GM21786 (cell line): ENCODE measurements around the gene NDFIP1.

Experiments
- ATAC-seq: cut with Tn5 transposase; IDR thresholded peaks from one replicate; pipeline ENCODE4 v1.9.1; 2021; ENCODE audit not compliant: unreplicated experiment

NDFIP1 gene

DNA sequence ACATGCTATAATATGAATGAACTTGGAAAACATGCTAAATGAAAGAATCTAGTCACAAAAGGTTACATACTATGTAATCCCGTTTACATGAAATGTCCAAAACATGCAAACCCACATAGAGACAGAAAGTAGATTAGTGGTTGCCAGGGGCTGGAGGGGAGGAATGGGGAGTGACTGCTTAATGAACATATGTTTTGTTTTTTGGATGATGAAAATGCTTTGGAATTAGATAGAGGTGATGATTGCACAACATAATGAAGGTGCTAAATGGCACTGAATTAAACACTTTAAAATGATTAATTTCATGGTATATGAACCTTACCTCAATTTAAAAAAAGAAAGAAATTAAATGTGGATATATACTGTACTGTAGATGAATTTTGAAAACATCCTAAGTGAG is 17.6 kb upstream of the NDFIP1 start:
- ATAC-seq = no peak

GRCh38 chr5:142091922-142092321 is 16.7 kb upstream of the NDFIP1 start:
- ATAC-seq = no peak

- ATAC-seq = no peak
Observed at GRCh38 chr5:142095035-142095434, 13.5 kb upstream of the NDFIP1 start.

- ATAC-seq = no peak
Observed at GRCh38 chr5:142095651-142096330, 12.8 kb upstream of the NDFIP1 start.

- no peak for ATAC-seq
Observed at GRCh38 chr5:142096382-142096781, 12.2 kb upstream of the NDFIP1 start.

DNA sequence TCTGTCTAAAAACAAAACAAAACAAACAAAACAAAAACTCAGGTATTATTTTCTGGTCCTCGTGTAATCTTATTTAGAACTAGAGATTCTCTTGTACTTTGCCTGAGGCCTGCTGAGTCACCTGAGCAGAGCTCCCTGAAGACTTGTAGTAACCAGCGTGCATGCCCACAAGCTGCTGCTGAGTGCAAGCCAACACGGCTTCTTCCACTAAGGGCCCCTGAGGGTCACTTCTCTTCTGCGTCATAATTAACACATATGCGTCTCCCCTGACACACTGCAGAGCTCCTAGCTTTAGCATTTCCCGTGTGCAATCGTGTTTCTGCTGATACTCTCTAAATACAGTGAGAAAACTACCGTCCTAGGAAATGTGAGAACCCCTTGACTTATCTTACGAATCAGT is 10.9 kb upstream of the NDFIP1 start:
- ATAC-seq = no peak

GRCh38 chr5:142098275-142098674 is 10.3 kb upstream of the NDFIP1 start:
- no peak for ATAC-seq

- ATAC-seq = no peak
Observed at GRCh38 chr5:142098931-142099330, 9.6 kb upstream of the NDFIP1 start.

DNA sequence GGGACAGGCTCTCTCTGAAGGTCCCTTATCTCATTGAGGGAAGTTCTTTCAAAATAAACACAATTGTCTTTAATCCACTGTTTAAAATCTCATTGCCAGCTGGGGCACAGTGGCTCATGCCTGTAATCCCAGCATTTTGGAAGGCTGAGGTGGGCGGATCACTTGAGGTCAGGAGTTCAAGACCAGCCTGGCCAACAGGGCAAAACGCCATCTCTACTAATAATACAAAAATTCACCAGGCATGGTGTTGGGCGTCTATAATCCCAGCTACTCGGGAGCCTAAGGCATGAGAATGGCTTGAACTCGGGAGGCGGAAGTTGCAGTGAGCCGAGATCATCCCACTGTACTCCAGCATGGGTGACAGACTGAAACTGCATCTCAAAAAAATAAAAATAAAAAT is 8.3 kb upstream of the NDFIP1 start:
- ATAC-seq = no peak

- no peak for ATAC-seq
Observed at GRCh38 chr5:142102980-142103740, 5.4 kb upstream of the NDFIP1 start.

DNA sequence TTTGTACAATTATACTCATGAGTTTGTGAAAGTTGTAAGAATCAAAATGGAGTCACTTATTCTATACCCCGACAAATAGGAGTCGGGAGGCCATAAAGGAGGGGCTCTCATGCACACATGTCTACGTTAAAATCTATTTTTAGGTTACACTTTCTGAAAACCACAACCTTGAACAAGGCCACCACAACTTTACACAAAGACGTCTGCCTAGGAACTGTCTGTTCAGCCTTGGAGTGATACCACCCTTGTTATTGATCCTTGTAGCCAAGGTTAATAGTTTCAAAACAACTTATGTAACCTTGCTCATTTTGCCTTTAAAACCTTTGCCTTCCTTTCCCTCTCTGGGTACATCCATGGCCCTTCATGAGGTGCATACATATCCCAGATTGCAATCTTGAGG is 4.1 kb upstream of the NDFIP1 start:
- ATAC-seq = no peak

DNA sequence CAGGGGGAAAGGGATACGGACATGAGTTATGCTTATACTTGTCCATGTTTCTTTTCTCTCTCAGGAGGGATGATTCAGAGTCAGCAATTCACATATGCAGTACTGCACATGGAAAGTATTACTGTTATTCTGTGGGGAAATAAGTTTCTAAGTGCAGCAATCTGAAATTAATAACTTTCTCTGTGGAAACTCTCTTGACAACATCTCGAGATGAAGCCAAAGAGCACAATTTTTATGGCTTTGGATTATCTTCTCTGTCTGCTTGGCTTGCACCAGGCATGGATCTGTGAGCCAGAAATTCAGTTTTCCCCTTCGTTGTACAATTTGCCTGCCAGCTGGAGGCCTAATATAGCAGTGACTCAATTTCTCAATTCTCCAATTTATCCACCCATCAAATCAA is 2.5 kb upstream of the NDFIP1 start:
- ATAC-seq = no peak

GRCh38 chr5:142107036-142107735 is 1.4 kb upstream of the NDFIP1 start:
- no peak for ATAC-seq

DNA sequence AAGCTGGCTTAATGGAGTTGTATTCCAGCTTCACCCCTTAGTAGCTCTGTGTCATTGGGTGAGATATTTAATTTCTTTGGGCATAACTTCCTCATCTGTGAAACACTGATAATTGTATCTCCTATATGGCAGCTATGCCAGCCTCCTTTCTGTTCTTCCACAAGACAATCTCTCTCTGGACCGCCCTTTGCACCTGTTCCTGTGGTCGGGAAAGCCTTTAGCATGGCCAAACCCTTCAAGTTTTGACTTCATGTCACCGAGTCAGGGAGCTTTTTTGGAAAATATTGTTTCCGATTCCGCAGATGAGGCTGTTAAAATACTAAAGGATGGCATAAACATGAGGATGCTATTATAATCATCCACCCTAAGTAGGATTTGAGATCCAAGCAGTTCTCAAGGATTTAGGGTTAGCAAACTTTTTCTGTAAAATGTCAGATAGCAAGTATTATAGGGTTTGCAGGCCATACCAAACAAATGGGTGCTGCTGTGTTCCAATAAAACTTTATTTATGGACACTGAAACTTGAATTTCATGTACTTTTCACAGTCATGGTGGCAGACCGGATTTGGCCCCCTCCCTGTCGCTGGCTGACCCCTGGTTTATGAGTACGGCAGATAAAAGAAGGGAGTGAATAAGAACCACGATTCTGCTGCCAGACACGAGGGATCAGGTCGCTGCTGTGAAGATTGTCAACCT is 695 bp upstream of the NDFIP1 start:
- no peak for ATAC-seq

GRCh38 chr5:142109331-142110045 is 909 bp downstream of the NDFIP1 start:
- peak; percentile 10 for ATAC-seq

DNA sequence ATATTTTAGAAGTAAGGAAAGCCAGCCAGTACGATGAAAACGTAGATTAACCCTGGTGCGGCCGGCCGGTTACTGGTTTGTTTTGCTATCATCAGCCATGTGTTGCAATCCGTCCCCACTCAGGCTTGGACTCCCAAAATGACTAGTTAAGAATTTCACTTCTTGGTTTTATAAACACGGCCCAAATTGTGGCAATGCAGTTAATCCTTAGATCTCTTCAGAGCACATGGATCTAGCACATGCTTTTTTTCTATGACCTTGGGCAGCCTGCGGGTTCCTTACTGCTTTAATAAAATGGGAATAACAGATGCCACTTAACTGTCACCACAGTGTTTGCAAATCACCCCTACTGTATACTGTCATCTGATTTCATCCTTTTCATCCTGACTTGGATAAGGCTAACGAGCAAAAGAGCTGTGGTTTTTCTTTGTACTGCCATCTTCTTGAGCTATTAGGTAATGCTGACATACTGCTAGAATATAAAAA is 1.5 kb downstream of the NDFIP1 start:
- no peak for ATAC-seq

- ATAC-seq = no peak
Observed at GRCh38 chr5:142110988-142111687, 2.6 kb downstream of the NDFIP1 start.

- ATAC-seq = no peak
Observed at GRCh38 chr5:142114687-142115086, 6.1 kb downstream of the NDFIP1 start.

DNA sequence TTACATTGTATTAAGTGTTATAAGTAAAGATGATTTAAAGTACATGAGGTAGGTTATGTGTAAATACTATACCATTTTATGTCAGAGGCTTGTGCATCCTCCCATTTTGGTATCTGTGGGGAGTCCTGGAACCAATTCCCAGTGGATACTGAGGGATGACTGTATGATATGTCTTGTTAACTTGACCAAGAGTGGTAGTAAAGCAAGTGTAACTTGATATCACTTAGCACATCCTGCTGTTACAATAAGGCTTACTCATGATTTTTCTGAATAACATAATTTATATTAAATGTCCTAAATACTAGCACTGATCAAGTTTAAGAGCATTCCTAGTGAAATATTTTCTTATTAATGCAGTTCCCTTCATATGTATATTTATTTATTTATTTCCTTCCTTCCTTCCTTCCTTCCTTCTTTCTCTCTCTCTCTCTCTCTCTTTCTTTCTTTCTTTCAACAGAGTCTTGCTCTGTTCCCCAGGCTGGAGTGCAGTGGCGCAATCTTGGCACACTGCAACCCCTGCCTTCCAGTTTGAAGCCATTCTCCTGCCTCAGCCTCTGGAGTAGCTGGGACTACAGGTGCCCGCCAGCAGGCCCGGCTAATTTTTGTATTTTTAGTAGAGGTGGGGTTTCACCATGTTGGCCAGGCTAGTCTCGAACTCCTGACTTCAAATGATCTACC is 7.5 kb downstream of the NDFIP1 start:
- ATAC-seq = no peak
